ENCODE results near the gene DNM1. TPM values are rescaled to one million over a fixed set of nuclear protein-coding genes. Genes with fewer than 3 reads are reported as not detected.

Gene DNM1
- total and polyA plus RNA-seq, 10 of the 15 experiments (the other 5 are each of a cell fraction or from before 2014, with no cell fraction given) = 0.06 to 0.67 (median 0.19) TPM; not detected in 3

DNA sequence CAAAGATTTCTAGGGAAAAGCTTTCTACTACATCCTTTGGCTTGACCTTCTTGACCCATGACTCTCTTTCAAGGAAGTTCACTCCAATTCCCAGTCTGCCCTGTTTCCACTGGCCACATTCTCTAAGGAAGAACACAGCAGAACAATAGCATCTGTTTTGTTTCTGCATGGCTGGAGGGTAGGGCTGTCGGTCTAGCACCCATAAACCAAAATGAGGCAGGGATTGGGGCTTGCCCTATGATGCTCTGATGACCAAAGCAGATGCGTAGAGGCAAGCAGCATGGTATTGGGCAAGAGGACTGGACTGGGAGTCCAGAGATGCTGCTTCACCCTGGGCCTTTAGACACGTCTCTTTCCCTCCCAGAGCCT lies 48.5 kb downstream of the DNM1 start:
- no TSS peak for BruUV-seq (replicated peaks)
- DNase-seq (ENCODE audit: low read depth, low spot score) (no peak), ATAC-seq (no peak), FAIRE-seq (no peak)
- Histone ChIP-seq H3K27ac (ENCODE audit: control insufficient read depth, insufficient read depth) (no peak overlapping the region), H3K4me3 (no peak overlapping the region), H3K4me2 (ENCODE audit: control insufficient read depth, insufficient read depth) (no peak overlapping the region), H3K27me3 (replicated peaks in 1 of 2; ENCODE audit: control insufficient read depth in 2 of 2, insufficient read depth in 2 of 2, low read length in 1 of 2) (peaks cover 0 to 3% of the 10 kb centered on the region in 2 experiments; a peak in 2 of 4 replicates), H3K79me2 (ENCODE audit: control insufficient read depth, insufficient read depth, low read length) (no peaks in the 10 kb centered on the region), H2AFZ (ENCODE audit: control insufficient read depth, low read depth, low read length) (no peak overlapping the region), H3K4me1 (ENCODE audit: control insufficient read depth, insufficient read depth, low read length) (no peaks in the 10 kb centered on the region), H3K36me3 (ENCODE audit: control insufficient read depth in 2 of 2, insufficient read depth in 2 of 2, low read length in 1 of 2) (no peaks in the 10 kb centered on the region; a peak in 1 of 4 replicates), H3K9me3 (replicated peaks; ENCODE audit: control insufficient read depth, insufficient read depth, low read length) (no peaks in the 10 kb centered on the region), H4K20me1 (ENCODE audit: control insufficient read depth, insufficient read depth) (no peaks in the 10 kb centered on the region), H3K9ac (ENCODE audit: control insufficient read depth, insufficient read depth, low read length) (no peak overlapping the region)
- TF ChIP-seq RCOR1 (conservative IDR thresholded peaks at IDR 0.05; ENCODE audit: low read depth, low read length) (no peak), ZNF622 (IDR thresholded peaks at IDR 0.05) (no peak), MYB (IDR thresholded peaks at IDR 0.05; ENCODE audit: borderline replicate concordance, low read depth, low read length) (no peak), NR2F1 (conservative IDR thresholded peaks at IDR 0.05) (no peak), ATF7 (IDR thresholded peaks at IDR 0.05; ENCODE audit: low read depth) (no peak), DPF2 (IDR thresholded peaks at IDR 0.05) (no peak), NR2C2 (IDR thresholded peaks at IDR 0.05; ENCODE audit: borderline replicate concordance, control insufficient read depth, insufficient read length, low read depth) (no peak), ASH2L (IDR thresholded peaks at IDR 0.05; ENCODE audit: borderline replicate concordance, low read depth) (no peak), PML (IDR thresholded peaks at IDR 0.05; ENCODE audit: low read length) (no peak), CHD2 (IDR thresholded peaks at IDR 0.05; ENCODE audit: borderline replicate concordance, low read depth, low read length) (no peak), POLR2A (IDR thresholded peaks at IDR 0.05; ENCODE audit: low read depth, low read length) (no peak), MYC (IDR thresholded peaks at IDR 0.05; ENCODE audit: insufficient read depth, insufficient read length, insufficient replicate concordance, low read length, severe bottlenecking) (no peak), SIN3A (IDR thresholded peaks at IDR 0.05; ENCODE audit: low read depth, low read length) (no peak), WRNIP1 (IDR thresholded peaks at IDR 0.05; ENCODE audit: borderline replicate concordance, low read depth, low read length) (no peak), TARDBP (IDR thresholded peaks at IDR 0.05; ENCODE audit: borderline replicate concordance) (no peak)
- TF ChIP-seq, protein P1, sequence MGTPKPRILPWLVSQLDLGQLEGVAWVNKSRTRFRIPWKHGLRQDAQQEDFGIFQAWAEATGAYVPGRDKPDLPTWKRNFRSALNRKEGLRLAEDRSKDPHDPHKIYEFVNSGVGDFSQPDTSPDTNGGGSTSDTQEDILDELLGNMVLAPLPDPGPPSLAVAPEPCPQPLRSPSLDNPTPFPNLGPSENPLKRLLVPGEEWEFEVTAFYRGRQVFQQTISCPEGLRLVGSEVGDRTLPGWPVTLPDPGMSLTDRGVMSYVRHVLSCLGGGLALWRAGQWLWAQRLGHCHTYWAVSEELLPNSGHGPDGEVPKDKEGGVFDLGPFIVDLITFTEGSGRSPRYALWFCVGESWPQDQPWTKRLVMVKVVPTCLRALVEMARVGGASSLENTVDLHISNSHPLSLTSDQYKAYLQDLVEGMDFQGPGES (IDR thresholded peaks at IDR 0.05) = no peak
- TF ChIP-seq, protein P2, sequence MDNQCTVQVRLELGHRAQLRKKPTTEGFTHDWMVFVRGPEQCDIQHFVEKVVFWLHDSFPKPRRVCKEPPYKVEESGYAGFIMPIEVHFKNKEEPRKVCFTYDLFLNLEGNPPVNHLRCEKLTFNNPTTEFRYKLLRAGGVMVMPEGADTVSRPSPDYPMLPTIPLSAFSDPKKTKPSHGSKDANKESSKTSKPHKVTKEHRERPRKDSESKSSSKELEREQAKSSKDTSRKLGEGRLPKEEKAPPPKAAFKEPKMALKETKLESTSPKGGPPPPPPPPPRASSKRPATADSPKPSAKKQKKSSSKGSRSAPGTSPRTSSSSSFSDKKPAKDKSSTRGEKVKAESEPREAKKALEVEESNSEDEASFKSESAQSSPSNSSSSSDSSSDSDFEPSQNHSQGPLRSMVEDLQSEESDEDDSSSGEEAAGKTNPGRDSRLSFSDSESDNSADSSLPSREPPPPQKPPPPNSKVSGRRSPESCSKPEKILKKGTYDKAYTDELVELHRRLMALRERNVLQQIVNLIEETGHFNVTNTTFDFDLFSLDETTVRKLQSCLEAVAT (IDR thresholded peaks at IDR 0.05) = no peak
- TF ChIP-seq, protein P3, sequence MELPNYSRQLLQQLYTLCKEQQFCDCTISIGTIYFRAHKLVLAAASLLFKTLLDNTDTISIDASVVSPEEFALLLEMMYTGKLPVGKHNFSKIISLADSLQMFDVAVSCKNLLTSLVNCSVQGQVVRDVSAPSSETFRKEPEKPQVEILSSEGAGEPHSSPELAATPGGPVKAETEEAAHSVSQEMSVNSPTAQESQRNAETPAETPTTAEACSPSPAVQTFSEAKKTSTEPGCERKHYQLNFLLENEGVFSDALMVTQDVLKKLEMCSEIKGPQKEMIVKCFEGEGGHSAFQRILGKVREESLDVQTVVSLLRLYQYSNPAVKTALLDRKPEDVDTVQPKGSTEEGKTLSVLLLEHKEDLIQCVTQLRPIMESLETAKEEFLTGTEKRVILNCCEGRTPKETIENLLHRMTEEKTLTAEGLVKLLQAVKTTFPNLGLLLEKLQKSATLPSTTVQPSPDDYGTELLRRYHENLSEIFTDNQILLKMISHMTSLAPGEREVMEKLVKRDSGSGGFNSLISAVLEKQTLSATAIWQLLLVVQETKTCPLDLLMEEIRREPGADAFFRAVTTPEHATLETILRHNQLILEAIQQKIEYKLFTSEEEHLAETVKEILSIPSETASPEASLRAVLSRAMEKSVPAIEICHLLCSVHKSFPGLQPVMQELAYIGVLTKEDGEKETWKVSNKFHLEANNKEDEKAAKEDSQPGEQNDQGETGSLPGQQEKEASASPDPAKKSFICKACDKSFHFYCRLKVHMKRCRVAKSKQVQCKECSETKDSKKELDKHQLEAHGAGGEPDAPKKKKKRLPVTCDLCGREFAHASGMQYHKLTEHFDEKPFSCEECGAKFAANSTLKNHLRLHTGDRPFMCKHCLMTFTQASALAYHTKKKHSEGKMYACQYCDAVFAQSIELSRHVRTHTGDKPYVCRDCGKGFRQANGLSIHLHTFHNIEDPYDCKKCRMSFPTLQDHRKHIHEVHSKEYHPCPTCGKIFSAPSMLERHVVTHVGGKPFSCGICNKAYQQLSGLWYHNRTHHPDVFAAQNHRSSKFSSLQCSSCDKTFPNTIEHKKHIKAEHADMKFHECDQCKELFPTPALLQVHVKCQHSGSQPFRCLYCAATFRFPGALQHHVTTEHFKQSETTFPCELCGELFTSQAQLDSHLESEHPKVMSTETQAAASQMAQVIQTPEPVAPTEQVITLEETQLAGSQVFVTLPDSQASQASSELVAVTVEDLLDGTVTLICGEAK (IDR thresholded peaks at IDR 0.05; ENCODE audit: borderline replicate concordance) = no peak
- RAD21 ChIA-PET (ENCODE audit: unreplicated experiment) = no interaction called here
- SMC1A ChIA-PET (ENCODE audit: uncharacterized antibody, unreplicated experiment) = no interaction called here
- POLR2A ChIA-PET = no interaction called here
- intact Hi-C loops (cut with micrococcal nuclease; ENCODE audit: unreplicated experiment) (no loop called here), in situ Hi-C loops (cut with MboI) (no loop called here)
- CTCF ChIA-PET = no interaction called here
- whole genome bisulfite sequencing (ENCODE audit: insufficient coverage, insufficient replicate concordance, low lambda C conversion rate, missing lambda C conversion rate) = 28% methylated on average over 3 of the region's 3 CpGs
